ENCODE results near the gene MAPK12. TPM values are rescaled to one million over a fixed set of nuclear protein-coding genes. Genes with fewer than 3 reads are reported as not detected.

MAPK12 gene
- total and polyA plus RNA-seq, 2 donors (not counting 3 experiments of a cell fraction or from before 2014, with no cell fraction given): 72.3 to 86.8 TPM

GRCh38 chr22:50264946-50265669 lies 3.6 kb upstream of the MAPK12 start:
- no TSS peak for BruUV-seq (replicated peaks)

More at GRCh38 chr22:50264946-50265669, 3.6 kb upstream of the MAPK12 start:
- Histone ChIP-seq H4K20me1 (replicated peaks; ENCODE audit: control insufficient read depth, extremely low read depth, insufficient read depth, low read length) (no peaks in the 10 kb centered on the region), H3K9me1 (replicated peaks; ENCODE audit: control insufficient read depth, extremely low read depth, insufficient read depth, low read length) (no peaks in the 10 kb centered on the region), H3K79me2 (ENCODE audit: control insufficient read depth, insufficient read depth, low read length) (peaks cover 7% of the 10 kb centered on the region), H3K27me3 (ENCODE audit: control insufficient read depth in 2 of 2, insufficient read depth in 2 of 2, low read length in 2 of 2) (no peaks in the 10 kb centered on the region), H3K4me3 (replicated peaks in 1 of 3; ENCODE audit: insufficient read depth in 1 of 3, low read depth in 1 of 3, low read length in 3 of 3) (no peak overlapping the region), H3K9me3 (replicated peaks; ENCODE audit: control insufficient read depth, insufficient read depth, low read length) (no peaks in the 10 kb centered on the region), H2AFZ (ENCODE audit: low read depth, low read length) (no peak overlapping the region), H3K4me2 (ENCODE audit: insufficient read depth, low read length) (no peak overlapping the region), H3K36me3 (ENCODE audit: control insufficient read depth in 2 of 2, extremely low read depth in 1 of 2, insufficient read depth in 2 of 2, low read length in 2 of 2) (peaks cover 0 to 4% of the 10 kb centered on the region in 2 experiments), H3K9ac (replicated peaks; ENCODE audit: extremely low read depth, insufficient read depth, low read length) (no peak overlapping the region), H3K4me1 (ENCODE audit: control insufficient read depth, extremely low read depth, insufficient read depth, low read length) (peaks cover 9% of the 10 kb centered on the region), H3K27ac (ENCODE audit: insufficient read depth, low read depth, low read length) (no peak overlapping the region)
- no peak for FAIRE-seq
- DNase-seq (ENCODE audit: low read depth, low spot score): no peak
- dilution Hi-C loops (cut with MboI; ENCODE audit: extremely low pct_ligation_motif_present, low sequenced_read_pairs) (no loop called here), intact Hi-C loops (cut with micrococcal nuclease) (no loop called here)
- TF ChIP-seq CTCF (IDR thresholded peaks at IDR 0.05; ENCODE audit: extremely low read depth in 1 of 2, insufficient read depth in 1 of 2, low read depth in 1 of 2, low read length in 2 of 2) (no peak), EZH2 (IDR thresholded peaks at IDR 0.05; ENCODE audit: borderline replicate concordance, low read depth, low read length, severe bottlenecking) (no peak), MAX (IDR thresholded peaks at IDR 0.05; ENCODE audit: insufficient read depth, insufficient read length) (no peak), FOS (IDR thresholded peaks at IDR 0.05; ENCODE audit: borderline replicate concordance, insufficient read depth, low read length) (no peak), MYC (IDR thresholded peaks at IDR 0.05; ENCODE audit: low read depth, low read length) (no peak), GATA2 (IDR thresholded peaks at IDR 0.05; ENCODE audit: insufficient read depth, insufficient read length, low read depth, low read length) (no peak), POLR2AphosphoS5 (IDR thresholded peaks at IDR 0.05; ENCODE audit: insufficient read depth, low read depth, low read length) (no peak), JUN (IDR thresholded peaks at IDR 0.05; ENCODE audit: borderline replicate concordance, insufficient read depth, insufficient read length, low read depth) (no peak), POLR2A (IDR thresholded peaks at IDR 0.05; ENCODE audit: low read depth, low read length) (no peak)
- CTCF ChIA-PET: interaction anchor here (4.7 kb wide), 1 partner anchor 13 kb away, joined by 40 read pairs; the partner anchor contains the start of gene HDAC10
- POLR2A ChIA-PET: no interaction called here

Data from endothelial cell of umbilical vein (primary cell).